Mesothelial cell of epicardium (in vitro differentiated cells): ENCODE data around the gene STMN3. TPM values are rescaled to one million over a fixed set of nuclear protein-coding genes. Genes with fewer than 3 reads are reported as not detected.
"Not testable (repeated sequence)": the region's sequence is repeated elsewhere in the genome, so short reads cannot be mapped to it uniquely, and the experiment has no call there.

Source experiments
- DNase-seq, 2 experiments: peaks; one replicate each; pipeline ENCODE4 v3.0.0; 2021; ENCODE audit warnings: low spot score in 2 of 2; ENCODE audit not compliant: unreplicated experiment in 2 of 2
- H3K27ac Mint-ChIP-seq: 2 replicates; pipeline ENCODE4 v1.8.0; 2021; ENCODE audit warnings: mixed read lengths
- H3K27me3 Mint-ChIP-seq: 2 replicates; pipeline ENCODE4 v1.8.0; 2021; ENCODE audit warnings: low read depth, mixed read lengths
- H3K36me3 Mint-ChIP-seq: 2 replicates; pipeline ENCODE4 v1.8.0; 2021; ENCODE audit warnings: mixed read lengths
- H3K4me1 Mint-ChIP-seq: 2 replicates; pipeline ENCODE4 v1.8.0; 2021; ENCODE audit warnings: mixed read lengths
- H3K4me3 Mint-ChIP-seq: 2 replicates; pipeline ENCODE4 v1.8.0; 2021; ENCODE audit warnings: mild to moderate bottlenecking, moderate library complexity, mixed read lengths
- H3K9me3 Mint-ChIP-seq: 2 replicates; pipeline ENCODE4 v1.8.0; 2021; ENCODE audit warnings: mixed read lengths
- CTCF ChIP-seq: fragments of 200-600 bp; sonication (generic); IDR thresholded peaks from one replicate; pipeline ENCODE4 v1.5.0; 2021; ENCODE audit warnings: antibody characterized with exemption; ENCODE audit not compliant: unreplicated experiment
- total RNA-seq: library from RNA; stranded (reverse); gene quantifications from 3 replicates; pipeline ENCODE4 v1.2.1, GENCODE V29; 2021

STMN3 gene
- total RNA-seq, 1 donor from 2014 or later = 34.1 TPM

- H3K9me3 Mint-ChIP-seq = no peaks in the 10 kb centered on the region
- peaks cover 27% of the 10 kb centered on the region for H3K36me3 Mint-ChIP-seq
- no peaks in the 10 kb centered on the region for H3K27me3 Mint-ChIP-seq
- TF ChIP-seq CTCF = no peak
- no peaks in the 10 kb centered on the region for H3K4me1 Mint-ChIP-seq
- H3K27ac Mint-ChIP-seq = no peak overlapping the region
- no peak for DNase-seq
- H3K4me3 Mint-ChIP-seq = no peak overlapping the region
Observed at GRCh38 chr20:63673951-63674350, 20.7 kb upstream of the STMN3 start.

GRCh38 chr20:63672666-63673065 is 19.4 kb upstream of the STMN3 start:
- DNase-seq = no peak
- Mint-ChIP-seq H3K27me3 (no peaks in the 10 kb centered on the region), H3K4me1 (no peaks in the 10 kb centered on the region), H3K9me3 (no peaks in the 10 kb centered on the region), H3K27ac (no peak overlapping the region), H3K4me3 (no peak overlapping the region), H3K36me3 (peaks cover 36% of the 10 kb centered on the region)
- no peak for TF ChIP-seq CTCF

- H3K27ac Mint-ChIP-seq, H3K4me3 Mint-ChIP-seq, H3K9me3 Mint-ChIP-seq, H3K4me1 Mint-ChIP-seq, H3K27me3 Mint-ChIP-seq, DNase-seq: not testable (repeated sequence)
- peaks cover 30% of the 10 kb centered on the region for H3K36me3 Mint-ChIP-seq
Observed at GRCh38 chr20:63671695-63672094, 18.5 kb upstream of the STMN3 start.

- DNase-seq = no peak
- H3K27me3 Mint-ChIP-seq = no peaks in the 10 kb centered on the region
- no peaks in the 10 kb centered on the region for H3K9me3 Mint-ChIP-seq
- H3K27ac Mint-ChIP-seq = no peak overlapping the region
- H3K4me3 Mint-ChIP-seq = no peak overlapping the region
- H3K36me3 Mint-ChIP-seq = peaks cover 22% of the 10 kb centered on the region
- no peaks in the 10 kb centered on the region for H3K4me1 Mint-ChIP-seq
- no peak for TF ChIP-seq CTCF
Observed at GRCh38 chr20:63668351-63668750, 15.1 kb upstream of the STMN3 start.

- H3K9me3 Mint-ChIP-seq = no peaks in the 10 kb centered on the region
- H3K27me3 Mint-ChIP-seq = no peaks in the 10 kb centered on the region
- H3K4me1 Mint-ChIP-seq = no peaks in the 10 kb centered on the region
- H3K27ac Mint-ChIP-seq = no peak overlapping the region
- no peak for DNase-seq
- no peak overlapping the region for H3K4me3 Mint-ChIP-seq
- TF ChIP-seq CTCF = no peak
- H3K36me3 Mint-ChIP-seq = peaks cover 22% of the 10 kb centered on the region
Observed at GRCh38 chr20:63667858-63668257, 14.6 kb upstream of the STMN3 start.

- no peak overlapping the region for H3K4me3 Mint-ChIP-seq
- no peak for TF ChIP-seq CTCF
- no peak overlapping the region for H3K27ac Mint-ChIP-seq
- H3K4me1 Mint-ChIP-seq = no peaks in the 10 kb centered on the region
- no peak for DNase-seq
- H3K9me3 Mint-ChIP-seq = no peaks in the 10 kb centered on the region
- no peaks in the 10 kb centered on the region for H3K27me3 Mint-ChIP-seq
- peaks cover 21% of the 10 kb centered on the region for H3K36me3 Mint-ChIP-seq
Observed at GRCh38 chr20:63665708-63666107, 12.5 kb upstream of the STMN3 start.
